Measurements from ENCODE around the gene KLF6. TPM values are rescaled to one million over a fixed set of nuclear protein-coding genes. Genes with fewer than 3 reads are reported as not detected.

KLF6 gene
- total RNA-seq, 1 donor from 2014 or later, result 142 TPM

DNA sequence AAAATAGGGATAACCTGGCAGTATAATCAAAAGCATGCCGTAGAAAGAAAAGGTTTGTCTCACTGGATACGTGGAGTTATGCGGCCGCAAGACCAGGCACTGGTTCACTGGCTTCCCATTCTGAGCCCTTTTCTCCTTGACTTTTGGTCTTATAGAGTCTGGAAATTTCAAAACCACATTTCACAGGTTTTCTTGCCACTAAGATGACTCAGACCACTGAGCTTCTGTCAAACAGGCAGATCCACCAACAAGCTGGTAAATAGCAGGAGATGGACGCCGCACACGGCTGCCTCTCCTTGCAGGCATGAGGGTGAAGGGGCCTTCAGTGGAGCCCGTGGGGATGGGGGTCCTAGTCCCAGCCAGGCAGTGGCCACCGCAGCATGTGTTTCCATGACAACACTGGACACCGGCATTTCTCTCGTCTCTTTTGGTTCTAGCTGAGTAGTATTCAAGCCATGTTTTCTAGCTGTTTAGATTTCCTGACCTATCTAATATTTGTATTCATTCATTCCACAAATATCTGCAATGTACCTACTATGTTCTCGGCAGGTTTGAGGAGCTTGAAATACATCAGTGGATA is 55.5 kb downstream of the KLF6 start:
- DNase-seq (ENCODE audit: low read depth, low spot score), result no peak

GRCh38 chr10:3728563-3728962 is 56.4 kb downstream of the KLF6 start:
- no peak for DNase-seq (ENCODE audit: low read depth, low spot score)

DNA sequence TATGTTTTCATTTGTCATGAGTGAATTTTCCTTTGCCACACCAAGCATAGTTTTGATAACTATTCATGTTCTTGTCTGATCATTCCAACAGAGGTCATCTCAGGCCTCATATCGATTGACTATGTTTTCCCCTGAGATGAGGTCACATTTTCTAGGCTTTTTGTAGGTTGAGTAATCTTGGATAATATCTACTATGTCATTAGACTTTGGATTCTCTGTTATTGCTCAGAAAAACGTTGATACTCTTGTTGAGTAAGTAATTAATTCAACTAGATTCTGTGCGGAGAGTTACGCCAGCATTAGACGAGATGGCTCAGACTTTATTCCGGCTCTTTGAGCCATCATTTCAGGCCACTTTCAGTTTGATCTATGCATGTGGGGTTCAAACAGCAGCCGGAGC is 57.7 kb downstream of the KLF6 start:
- DNase-seq (ENCODE audit: low read depth, low spot score), result no peak

Measured in pulmonary artery endothelial cell (primary cell).